ENCODE results near the gene CMTM2. TPM values are rescaled to one million over a fixed set of nuclear protein-coding genes. Genes with fewer than 3 reads are reported as not detected.
"Not testable (repeated sequence)": the region's sequence is repeated elsewhere in the genome, so short reads cannot be mapped to it uniquely, and the experiment has no call there.

CMTM2 gene
- total RNA-seq, 1 donor from 2014 or later, result not detected

DNA sequence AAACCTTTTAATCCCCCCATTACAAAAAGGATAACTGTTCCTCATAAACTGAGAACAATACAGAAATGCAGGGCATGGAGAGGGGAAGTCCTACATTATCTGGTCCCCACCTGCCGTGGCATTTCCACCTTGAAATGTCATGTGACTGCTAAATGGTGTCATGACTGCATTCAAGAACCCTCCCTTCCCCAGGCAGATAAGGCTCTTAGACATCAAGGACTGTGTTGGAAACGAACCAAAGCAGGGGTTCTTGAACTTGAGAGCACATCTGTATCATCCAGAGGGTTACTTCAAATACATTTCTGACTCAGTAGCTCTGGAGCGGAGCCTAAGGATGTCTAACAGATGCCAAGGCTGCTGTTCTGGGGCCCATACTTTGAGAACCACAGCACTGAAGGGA, 43.6 kb downstream of the CMTM2 start:
- H3K27ac Mint-ChIP-seq (ENCODE audit: unreplicated experiment), result no peak overlapping the region
- H3K4me3 Mint-ChIP-seq (ENCODE audit: unreplicated experiment), result no peak overlapping the region
- peaks cover 18% of the 10 kb centered on the region for H3K36me3 Mint-ChIP-seq (ENCODE audit: low read depth, unreplicated experiment)
- FAIRE-seq, result no peak
- H3K27me3 ChIP-seq (ENCODE audit: insufficient read depth, low read length), result no peaks in the 10 kb centered on the region
- H3K4me1 Mint-ChIP-seq (ENCODE audit: low read depth, unreplicated experiment), result peaks cover 32% of the 10 kb centered on the region
- no peak overlapping the region for H3K4me2 ChIP-seq (ENCODE audit: low read length)
- no peaks in the 10 kb centered on the region for H3K9me3 ChIP-seq (ENCODE audit: insufficient read depth, low read depth, low read length)
- no peak overlapping the region for H3K9ac ChIP-seq (ENCODE audit: low read length)
- H3K9me3 Mint-ChIP-seq (ENCODE audit: unreplicated experiment), result no peaks in the 10 kb centered on the region
- TF ChIP-seq EZH2 (IDR thresholded peaks at IDR 0.05; ENCODE audit: insufficient read depth, low read length), result no peak
- TF ChIP-seq, protein P1, sequence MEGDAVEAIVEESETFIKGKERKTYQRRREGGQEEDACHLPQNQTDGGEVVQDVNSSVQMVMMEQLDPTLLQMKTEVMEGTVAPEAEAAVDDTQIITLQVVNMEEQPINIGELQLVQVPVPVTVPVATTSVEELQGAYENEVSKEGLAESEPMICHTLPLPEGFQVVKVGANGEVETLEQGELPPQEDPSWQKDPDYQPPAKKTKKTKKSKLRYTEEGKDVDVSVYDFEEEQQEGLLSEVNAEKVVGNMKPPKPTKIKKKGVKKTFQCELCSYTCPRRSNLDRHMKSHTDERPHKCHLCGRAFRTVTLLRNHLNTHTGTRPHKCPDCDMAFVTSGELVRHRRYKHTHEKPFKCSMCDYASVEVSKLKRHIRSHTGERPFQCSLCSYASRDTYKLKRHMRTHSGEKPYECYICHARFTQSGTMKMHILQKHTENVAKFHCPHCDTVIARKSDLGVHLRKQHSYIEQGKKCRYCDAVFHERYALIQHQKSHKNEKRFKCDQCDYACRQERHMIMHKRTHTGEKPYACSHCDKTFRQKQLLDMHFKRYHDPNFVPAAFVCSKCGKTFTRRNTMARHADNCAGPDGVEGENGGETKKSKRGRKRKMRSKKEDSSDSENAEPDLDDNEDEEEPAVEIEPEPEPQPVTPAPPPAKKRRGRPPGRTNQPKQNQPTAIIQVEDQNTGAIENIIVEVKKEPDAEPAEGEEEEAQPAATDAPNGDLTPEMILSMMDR (IDR thresholded peaks at IDR 0.05; ENCODE audit: insufficient read depth, low read depth, low read length), result no peak
- no peak overlapping the region for H3K4me3 ChIP-seq (ENCODE audit: insufficient read depth, low read depth, low read length)
- no peak overlapping the region for H2AFZ ChIP-seq (ENCODE audit: low read depth, low read length)
- H3K4me1 ChIP-seq (ENCODE audit: insufficient read depth, low read length), result peaks cover 26% of the 10 kb centered on the region
- H3K36me3 ChIP-seq (ENCODE audit: insufficient read depth, low read length), result no peaks in the 10 kb centered on the region
- no peaks in the 10 kb centered on the region for H4K20me1 ChIP-seq (ENCODE audit: insufficient read depth, low read length)
- H3K27ac ChIP-seq (ENCODE audit: low read depth, low read length), result no peak overlapping the region
- H3K79me2 ChIP-seq (ENCODE audit: insufficient read depth, low read length), result no peaks in the 10 kb centered on the region
- H3K27me3 Mint-ChIP-seq (ENCODE audit: low read depth, unreplicated experiment), result no peaks in the 10 kb centered on the region
- DNase-seq (ENCODE audit: low read depth), result peak; percentile 23

DNA sequence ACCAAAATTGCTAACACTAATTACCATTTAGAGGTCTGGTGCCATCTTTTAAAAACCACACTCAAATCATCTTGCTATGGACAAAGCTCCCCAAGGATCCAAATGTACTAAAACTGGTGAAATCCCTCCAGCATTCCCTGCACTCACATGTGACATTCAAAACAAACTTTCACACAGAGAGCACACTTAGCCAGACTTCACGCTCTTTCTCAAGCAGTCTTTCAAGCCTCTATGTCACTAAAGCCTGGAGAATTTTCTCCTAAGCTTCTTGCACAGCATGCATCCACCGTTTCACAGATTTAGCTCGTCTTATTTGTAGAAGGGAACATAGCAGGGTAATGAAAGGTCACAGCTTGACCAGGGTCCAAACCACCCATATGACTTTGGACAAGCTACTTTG, 44.5 kb downstream of the CMTM2 start:
- DNase-seq (ENCODE audit: low read depth), result no peak
- no peaks in the 10 kb centered on the region for H3K27me3 Mint-ChIP-seq (ENCODE audit: low read depth, unreplicated experiment)
- Histone ChIP-seq H3K36me3 (ENCODE audit: insufficient read depth, low read length) (no peaks in the 10 kb centered on the region), H3K4me1 (ENCODE audit: insufficient read depth, low read length) (peaks cover 17% of the 10 kb centered on the region), H3K27ac (ENCODE audit: low read depth, low read length) (no peak overlapping the region), H2AFZ (ENCODE audit: low read depth, low read length) (no peak overlapping the region), H3K9ac (ENCODE audit: low read length) (no peak overlapping the region), H3K4me2 (ENCODE audit: low read length) (no peak overlapping the region), H3K4me3 (ENCODE audit: insufficient read depth, low read depth, low read length) (no peak overlapping the region), H3K27me3 (ENCODE audit: insufficient read depth, low read length) (no peaks in the 10 kb centered on the region), H3K79me2 (ENCODE audit: insufficient read depth, low read length) (no peaks in the 10 kb centered on the region), H4K20me1 (ENCODE audit: insufficient read depth, low read length) (no peaks in the 10 kb centered on the region), H3K9me3 (ENCODE audit: insufficient read depth, low read depth, low read length) (no peaks in the 10 kb centered on the region)
- peaks cover 23% of the 10 kb centered on the region for H3K4me1 Mint-ChIP-seq (ENCODE audit: low read depth, unreplicated experiment)
- no peak for FAIRE-seq
- H3K27ac Mint-ChIP-seq (ENCODE audit: unreplicated experiment), result no peak overlapping the region
- TF ChIP-seq, protein P1 (IDR thresholded peaks at IDR 0.05; ENCODE audit: insufficient read depth, low read depth, low read length), result no peak
- no peak for TF ChIP-seq EZH2 (IDR thresholded peaks at IDR 0.05; ENCODE audit: insufficient read depth, low read length)
- H3K9me3 Mint-ChIP-seq (ENCODE audit: unreplicated experiment), result no peaks in the 10 kb centered on the region
- H3K36me3 Mint-ChIP-seq (ENCODE audit: low read depth, unreplicated experiment), result peaks cover 13% of the 10 kb centered on the region
- no peak overlapping the region for H3K4me3 Mint-ChIP-seq (ENCODE audit: unreplicated experiment)

DNA sequence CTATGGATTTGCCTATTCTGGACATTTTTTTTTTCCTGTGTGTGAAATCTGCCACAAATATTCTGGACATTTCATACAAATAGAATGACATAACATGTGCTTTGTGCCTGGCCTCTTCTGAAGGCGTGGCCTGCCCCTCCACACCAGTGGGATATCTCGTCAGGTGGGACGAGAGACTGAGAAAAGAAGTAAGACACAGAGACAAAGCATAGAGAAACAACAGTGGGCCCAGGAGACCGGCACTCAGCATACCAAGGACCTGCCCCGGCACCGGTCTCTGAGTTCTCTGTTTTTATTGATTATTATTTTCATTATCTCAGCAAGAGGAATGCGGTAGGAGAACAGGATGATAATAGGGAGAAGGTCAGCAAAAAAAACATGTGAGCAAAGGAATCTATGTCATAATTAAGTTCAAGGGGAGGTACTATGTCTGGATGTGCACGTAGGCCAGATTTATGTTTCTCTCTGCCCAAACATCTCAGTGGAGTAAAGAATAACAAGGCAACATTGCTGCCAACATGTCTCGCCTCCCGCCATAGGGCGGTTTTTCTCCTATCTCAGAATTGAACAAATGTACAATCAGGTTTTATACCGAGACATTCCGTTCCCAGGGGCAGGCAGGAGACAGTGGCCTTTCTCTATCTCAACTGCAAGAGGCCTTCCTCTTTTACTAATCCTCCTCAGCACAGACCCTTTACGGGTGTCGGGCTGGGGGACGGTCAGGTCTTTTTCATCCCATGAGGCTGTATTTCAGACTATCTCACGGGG, 48.5 kb downstream of the CMTM2 start:
- H3K4me1 Mint-ChIP-seq (ENCODE audit: low read depth, unreplicated experiment); H3K4me3 Mint-ChIP-seq (ENCODE audit: unreplicated experiment); H4K20me1 ChIP-seq (ENCODE audit: insufficient read depth, low read length); H3K4me1 ChIP-seq (ENCODE audit: insufficient read depth, low read length); H3K27me3 Mint-ChIP-seq (ENCODE audit: low read depth, unreplicated experiment); H2AFZ ChIP-seq (ENCODE audit: low read depth, low read length); H3K9ac ChIP-seq (ENCODE audit: low read length); H3K79me2 ChIP-seq (ENCODE audit: insufficient read depth, low read length); H3K36me3 ChIP-seq (ENCODE audit: insufficient read depth, low read length); H3K4me3 ChIP-seq (ENCODE audit: insufficient read depth, low read depth, low read length); H3K27me3 ChIP-seq (ENCODE audit: insufficient read depth, low read length); DNase-seq (ENCODE audit: low read depth); H3K9me3 ChIP-seq (ENCODE audit: insufficient read depth, low read depth, low read length); H3K9me3 Mint-ChIP-seq (ENCODE audit: unreplicated experiment); H3K4me2 ChIP-seq (ENCODE audit: low read length); H3K27ac ChIP-seq (ENCODE audit: low read depth, low read length); FAIRE-seq: not testable (repeated sequence)
- Mint-ChIP-seq H3K36me3 (ENCODE audit: low read depth, unreplicated experiment) (peaks cover 11% of the 10 kb centered on the region), H3K27ac (ENCODE audit: unreplicated experiment) (peak overlapping the region; percentile 20)
